Neural cell (in vitro differentiated cells): ENCODE results near the gene CCDC88A. TPM values are rescaled to one million over a fixed set of nuclear protein-coding genes. Genes with fewer than 3 reads are reported as not detected.
"Not testable (repeated sequence)": the region's sequence is repeated elsewhere in the genome, so short reads cannot be mapped to it uniquely, and the experiment has no call there.

Experiments used
- H2AFZ ChIP-seq: fragments of 200-600, 300-800 bp; sonication (generic), shearing (Covaris generic); 2 replicates; pipeline ENCODE4 v1.6.0; 2014; ENCODE audit warnings: low read depth, mild to moderate bottlenecking, antibody characterized with exemption, low read length, moderate library complexity
- H3F3A ChIP-seq: fragments of 200-600 bp; shearing (Covaris generic); 2 replicates; pipeline ENCODE4 v1.6.1; 2016; ENCODE audit warnings: mild to moderate bottlenecking, moderate library complexity, mixed read lengths, antibody characterized with exemption, low read length; ENCODE audit not compliant: insufficient read depth, poor library complexity, severe bottlenecking
- H3K27ac ChIP-seq: fragments of 200-600, 300-800 bp; sonication (generic), shearing (Covaris generic); 2 replicates; pipeline ENCODE4 v1.5.1; 2014; ENCODE audit warnings: mild to moderate bottlenecking, low read length, moderate library complexity
- H3K27me3 ChIP-seq: fragments of 300-800, 200-600 bp; sonication (generic), shearing (Covaris generic); 2 replicates; pipeline ENCODE4 v1.6.0; 2014; ENCODE audit warnings: mild to moderate bottlenecking, low read depth, low read length, moderate library complexity; ENCODE audit not compliant: insufficient read depth
- H3K36me3 ChIP-seq: fragments of 300-800, 200-600 bp; sonication (generic), shearing (Covaris generic); 2 replicates; pipeline ENCODE4 v1.5.1; 2014; ENCODE audit warnings: mild to moderate bottlenecking, antibody characterized with exemption, low read length, moderate library complexity; ENCODE audit not compliant: insufficient read depth
- H3K4me2 ChIP-seq: fragments of 300-800, 200-600 bp; sonication (generic), shearing (Covaris generic); 2 replicates; pipeline ENCODE4 v1.6.0; 2014; ENCODE audit warnings: mild to moderate bottlenecking, low read length
- H3K4me3 ChIP-seq: fragments of 300-800, 200-600 bp; sonication (generic), shearing (Covaris generic); 2 replicates; pipeline ENCODE4 v1.5.1; 2014; ENCODE audit warnings: mild to moderate bottlenecking, low read length, moderate library complexity
- H3K79me2 ChIP-seq: fragments of 200-600 bp; shearing (Covaris generic); replicated peaks from 2 replicates; pipeline ENCODE4 v1.6.0; 2014; ENCODE audit warnings: mild to moderate bottlenecking, low read length, moderate library complexity; ENCODE audit not compliant: insufficient read depth
- H3K9ac ChIP-seq: fragments of 300-800, 200-600 bp; sonication (generic), shearing (Covaris generic); 2 replicates; pipeline ENCODE4 v1.6.1; 2016; ENCODE audit warnings: mild to moderate bottlenecking, low read length, mixed read lengths
- H3K9me2 ChIP-seq: fragments of 200-600 bp; shearing (Covaris generic); 2 replicates; pipeline ENCODE4 v1.6.1; 2016; ENCODE audit warnings: mild to moderate bottlenecking, low read length, mixed read lengths; ENCODE audit not compliant: insufficient read depth
- H3K9me3 ChIP-seq: fragments of 200-600, 300-800 bp; sonication (generic), shearing (Covaris generic); 2 replicates; pipeline ENCODE4 v1.6.1; 2016; ENCODE audit warnings: mild to moderate bottlenecking, mixed run types, low read length, moderate library complexity, mixed read lengths
- H4K20me1 ChIP-seq: fragments of 200-600 bp; shearing (Covaris generic); 2 replicates; pipeline ENCODE4 v1.6.1; 2016; ENCODE audit warnings: mild to moderate bottlenecking, mixed run types; ENCODE audit not compliant: insufficient read depth
- EP300 ChIP-seq: fragments of 450-650 bp; conservative IDR thresholded peaks from 2 replicates; pipeline ENCODE4 v1.6.1; 2014; ENCODE audit warnings: antibody characterized with exemption, mild to moderate bottlenecking, moderate library complexity; ENCODE audit not compliant: poor library complexity, severe bottlenecking
- EZH2 ChIP-seq: fragments of 200-600, 300-800 bp; shearing (Covaris generic), sonication (generic); IDR thresholded peaks from 2 replicates; pipeline ENCODE4 v1.6.1; 2014; ENCODE audit warnings: antibody characterized with exemption, low read length, borderline replicate concordance, mild to moderate bottlenecking; ENCODE audit not compliant: insufficient read depth, poor library complexity, severe bottlenecking
- MXI1 ChIP-seq: fragments of 450-650 bp; conservative IDR thresholded peaks from 2 replicates; pipeline ENCODE4 v1.6.1; 2014; ENCODE audit warnings: antibody characterized with exemption, mild to moderate bottlenecking; ENCODE audit not compliant: poor library complexity, severe bottlenecking
- POLR2AphosphoS5 ChIP-seq: IDR thresholded peaks from 2 replicates; pipeline ENCODE4 v1.6.1; 2012
- RAD21 ChIP-seq: fragments of 450-650 bp; conservative IDR thresholded peaks from 2 replicates; pipeline ENCODE4 v1.6.1; 2014; ENCODE audit warnings: antibody characterized with exemption, mild to moderate bottlenecking, moderate library complexity
- SMC3 ChIP-seq: fragments of 450-650 bp; conservative IDR thresholded peaks from 2 replicates; pipeline ENCODE4 v1.6.1; 2014; ENCODE audit warnings: antibody characterized with exemption, mild to moderate bottlenecking, moderate library complexity; ENCODE audit not compliant: poor library complexity
- TAF1 ChIP-seq: IDR thresholded peaks from 2 replicates; pipeline ENCODE4 v1.6.1; 2012; ENCODE audit warnings: low read depth
- polyA plus RNA-seq: library from polyadenylated mRNA; depleted of rRNA; stranded (reverse); fragments of >200 nt; gene quantifications from 2 replicates; pipeline ENCODE4 v1.2.3, GENCODE V29; 2014
- TF ChIP-seq, protein P1 (sequence below): fragments of 450-650 bp; IDR thresholded peaks from 2 replicates; pipeline ENCODE4 v1.5.1; 2014; ENCODE audit warnings: antibody characterized with exemption, mild to moderate bottlenecking, moderate library complexity; ENCODE audit not compliant: poor library complexity, severe bottlenecking
- TF ChIP-seq, protein P2 (sequence below): IDR thresholded peaks from 2 replicates; pipeline ENCODE4 v1.6.1; 2012; ENCODE audit warnings: borderline replicate concordance

Gene CCDC88A
- polyA plus RNA-seq, 1 donor from 2014 or later = 224 TPM

DNA sequence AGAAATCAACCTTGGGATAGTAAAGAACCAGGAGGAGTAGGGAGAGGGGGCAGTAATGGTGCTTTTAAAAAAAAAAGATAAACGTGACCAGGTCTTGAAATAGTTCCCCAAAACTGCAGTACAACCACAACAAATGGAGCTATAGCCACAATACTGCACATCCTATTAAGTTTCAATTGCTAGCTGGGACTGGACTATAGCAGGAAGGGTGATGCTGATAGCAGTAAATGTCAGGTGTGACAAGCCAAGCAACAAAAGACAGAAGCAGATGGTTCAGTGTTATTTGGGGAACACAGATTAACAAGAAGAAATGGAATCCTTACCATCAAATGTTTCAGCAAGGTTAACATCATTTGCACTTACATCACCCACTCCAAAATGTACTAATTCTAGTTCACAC, 177.0 kb downstream of the CCDC88A start:
- no peaks in the 10 kb centered on the region for H3K36me3 ChIP-seq
- H3K9me2 ChIP-seq = no peaks in the 10 kb centered on the region
- no peaks in the 10 kb centered on the region for H3K79me2 ChIP-seq
- TF ChIP-seq SMC3 = no peak
- TF ChIP-seq, protein P1, sequence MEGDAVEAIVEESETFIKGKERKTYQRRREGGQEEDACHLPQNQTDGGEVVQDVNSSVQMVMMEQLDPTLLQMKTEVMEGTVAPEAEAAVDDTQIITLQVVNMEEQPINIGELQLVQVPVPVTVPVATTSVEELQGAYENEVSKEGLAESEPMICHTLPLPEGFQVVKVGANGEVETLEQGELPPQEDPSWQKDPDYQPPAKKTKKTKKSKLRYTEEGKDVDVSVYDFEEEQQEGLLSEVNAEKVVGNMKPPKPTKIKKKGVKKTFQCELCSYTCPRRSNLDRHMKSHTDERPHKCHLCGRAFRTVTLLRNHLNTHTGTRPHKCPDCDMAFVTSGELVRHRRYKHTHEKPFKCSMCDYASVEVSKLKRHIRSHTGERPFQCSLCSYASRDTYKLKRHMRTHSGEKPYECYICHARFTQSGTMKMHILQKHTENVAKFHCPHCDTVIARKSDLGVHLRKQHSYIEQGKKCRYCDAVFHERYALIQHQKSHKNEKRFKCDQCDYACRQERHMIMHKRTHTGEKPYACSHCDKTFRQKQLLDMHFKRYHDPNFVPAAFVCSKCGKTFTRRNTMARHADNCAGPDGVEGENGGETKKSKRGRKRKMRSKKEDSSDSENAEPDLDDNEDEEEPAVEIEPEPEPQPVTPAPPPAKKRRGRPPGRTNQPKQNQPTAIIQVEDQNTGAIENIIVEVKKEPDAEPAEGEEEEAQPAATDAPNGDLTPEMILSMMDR = no peak
- TF ChIP-seq TAF1 = no peak
- no peak for TF ChIP-seq RAD21
- TF ChIP-seq MXI1 = no peak
- no peak for TF ChIP-seq EZH2
- TF ChIP-seq, protein P2, sequence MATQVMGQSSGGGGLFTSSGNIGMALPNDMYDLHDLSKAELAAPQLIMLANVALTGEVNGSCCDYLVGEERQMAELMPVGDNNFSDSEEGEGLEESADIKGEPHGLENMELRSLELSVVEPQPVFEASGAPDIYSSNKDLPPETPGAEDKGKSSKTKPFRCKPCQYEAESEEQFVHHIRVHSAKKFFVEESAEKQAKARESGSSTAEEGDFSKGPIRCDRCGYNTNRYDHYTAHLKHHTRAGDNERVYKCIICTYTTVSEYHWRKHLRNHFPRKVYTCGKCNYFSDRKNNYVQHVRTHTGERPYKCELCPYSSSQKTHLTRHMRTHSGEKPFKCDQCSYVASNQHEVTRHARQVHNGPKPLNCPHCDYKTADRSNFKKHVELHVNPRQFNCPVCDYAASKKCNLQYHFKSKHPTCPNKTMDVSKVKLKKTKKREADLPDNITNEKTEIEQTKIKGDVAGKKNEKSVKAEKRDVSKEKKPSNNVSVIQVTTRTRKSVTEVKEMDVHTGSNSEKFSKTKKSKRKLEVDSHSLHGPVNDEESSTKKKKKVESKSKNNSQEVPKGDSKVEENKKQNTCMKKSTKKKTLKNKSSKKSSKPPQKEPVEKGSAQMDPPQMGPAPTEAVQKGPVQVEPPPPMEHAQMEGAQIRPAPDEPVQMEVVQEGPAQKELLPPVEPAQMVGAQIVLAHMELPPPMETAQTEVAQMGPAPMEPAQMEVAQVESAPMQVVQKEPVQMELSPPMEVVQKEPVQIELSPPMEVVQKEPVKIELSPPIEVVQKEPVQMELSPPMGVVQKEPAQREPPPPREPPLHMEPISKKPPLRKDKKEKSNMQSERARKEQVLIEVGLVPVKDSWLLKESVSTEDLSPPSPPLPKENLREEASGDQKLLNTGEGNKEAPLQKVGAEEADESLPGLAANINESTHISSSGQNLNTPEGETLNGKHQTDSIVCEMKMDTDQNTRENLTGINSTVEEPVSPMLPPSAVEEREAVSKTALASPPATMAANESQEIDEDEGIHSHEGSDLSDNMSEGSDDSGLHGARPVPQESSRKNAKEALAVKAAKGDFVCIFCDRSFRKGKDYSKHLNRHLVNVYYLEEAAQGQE = no peak
- TF ChIP-seq EP300 = no peak
- TF ChIP-seq POLR2AphosphoS5 = no peak
- H3K4me3 ChIP-seq = no peak overlapping the region
- H3K9me3 ChIP-seq = no peaks in the 10 kb centered on the region
- no peak overlapping the region for H3K27ac ChIP-seq
- H2AFZ ChIP-seq = no peak overlapping the region
- H3K9ac ChIP-seq = no peak overlapping the region
- no peaks in the 10 kb centered on the region for H3F3A ChIP-seq
- H3K27me3 ChIP-seq = no peaks in the 10 kb centered on the region
- H4K20me1 ChIP-seq = no peaks in the 10 kb centered on the region
- H3K4me2 ChIP-seq = no peak overlapping the region

DNA sequence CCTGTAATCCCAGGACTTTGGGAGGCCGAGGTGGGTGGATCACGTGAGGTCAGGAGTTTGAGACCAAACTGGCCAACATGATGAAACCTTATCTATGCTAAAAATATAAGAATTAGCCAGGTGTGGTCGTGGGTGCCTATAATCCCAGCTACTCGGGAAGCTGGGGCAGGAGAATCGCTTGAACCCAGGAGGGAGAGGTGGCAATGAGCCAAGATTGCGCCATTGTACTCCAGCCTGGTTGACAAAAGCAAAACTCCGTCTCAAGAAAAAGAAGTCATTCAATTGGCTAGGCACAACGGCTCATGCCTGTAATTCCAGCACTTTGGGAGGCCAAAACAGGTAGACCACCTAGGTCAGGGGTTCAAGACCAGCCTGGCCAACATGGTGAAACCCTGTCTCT, 178.1 kb downstream of the CCDC88A start:
- not testable (repeated sequence) for H3K9me3 ChIP-seq, H3K4me3 ChIP-seq, H3K79me2 ChIP-seq, H2AFZ ChIP-seq, H4K20me1 ChIP-seq, H3K9ac ChIP-seq, H3K27ac ChIP-seq, H3K4me2 ChIP-seq, H3K27me3 ChIP-seq, H3K9me2 ChIP-seq, H3K36me3 ChIP-seq, H3F3A ChIP-seq

DNA sequence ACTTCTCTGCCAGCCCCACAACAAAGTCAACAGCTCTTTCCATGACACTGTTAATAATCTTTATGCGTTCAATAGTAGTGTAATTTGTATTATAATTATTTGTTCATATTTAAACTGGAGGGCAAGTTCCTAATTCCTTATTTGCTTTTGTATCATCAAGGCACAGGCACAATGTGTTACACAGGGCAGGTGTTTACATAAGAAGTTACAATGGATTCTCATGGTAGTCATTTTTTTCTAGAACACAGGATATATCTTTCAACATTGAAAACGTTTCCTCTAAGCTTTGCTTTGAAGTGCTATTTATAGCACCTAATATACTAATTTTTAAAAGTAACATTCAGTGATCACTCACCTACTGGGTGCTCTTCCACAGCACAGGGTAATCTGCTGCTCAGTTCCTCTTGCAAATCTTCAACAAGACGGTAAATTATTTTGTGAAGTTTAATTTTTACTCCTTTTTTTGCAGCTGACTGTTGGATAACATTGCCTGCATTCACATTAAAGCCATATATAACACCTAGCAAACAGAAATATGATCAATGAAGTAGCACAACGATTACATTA, 179.9 kb downstream of the CCDC88A start:
- Histone ChIP-seq H3K79me2 (no peaks in the 10 kb centered on the region), H2AFZ (no peak overlapping the region), H3K9ac (no peak overlapping the region), H3K27ac (no peak overlapping the region), H3F3A (no peaks in the 10 kb centered on the region), H3K9me2 (no peaks in the 10 kb centered on the region), H3K4me3 (no peak overlapping the region), H4K20me1 (no peaks in the 10 kb centered on the region), H3K9me3 (no peaks in the 10 kb centered on the region), H3K27me3 (no peaks in the 10 kb centered on the region), H3K4me2 (no peak overlapping the region), H3K36me3 (peaks cover 8% of the 10 kb centered on the region)
- TF ChIP-seq, protein P2 = no peak
- TF ChIP-seq MXI1 (no peak), RAD21 (no peak), SMC3 (no peak), EP300 (no peak), TAF1 (no peak), POLR2AphosphoS5 (no peak), EZH2 (no peak)
- TF ChIP-seq, protein P1 = no peak
